ENCODE data around the gene FAM187B.
"Not testable (repeated sequence)": the region's sequence is repeated elsewhere in the genome, so short reads cannot be mapped to it uniquely, and the experiment has no call there.

Gene FAM187B

GRCh38 chr19:35262101-35262761 lies 33.7 kb upstream of the FAM187B start:
- no peak for DNase-seq (ENCODE audit: low read depth)

- DNase-seq (ENCODE audit: low read depth) = no peak
These were observed 33.0 kb upstream of the FAM187B start for GRCh38 chr19:35261356-35262100.

GRCh38 chr19:35260694-35261304 lies 32.3 kb upstream of the FAM187B start:
- DNase-seq (ENCODE audit: low read depth) = no peak

- no peak for DNase-seq (ENCODE audit: low read depth)
These were observed 28.5 kb upstream of the FAM187B start for GRCh38 chr19:35257113-35257461.

GRCh38 chr19:35256566-35256965 lies 28.0 kb upstream of the FAM187B start:
- DNase-seq (ENCODE audit: low read depth) = no peak

- DNase-seq (ENCODE audit: low read depth) = no peak
These were observed 26.1 kb upstream of the FAM187B start for GRCh38 chr19:35254341-35255297.

- no peak for DNase-seq (ENCODE audit: low read depth)
These were observed 25.1 kb upstream of the FAM187B start for GRCh38 chr19:35253316-35254286.

- no peak for DNase-seq (ENCODE audit: low read depth)
These were observed 22.9 kb upstream of the FAM187B start for GRCh38 chr19:35251456-35251855.

- no peak for DNase-seq (ENCODE audit: low read depth)
These were observed 21.5 kb upstream of the FAM187B start for GRCh38 chr19:35249848-35250711.

GRCh38 chr19:35249146-35249847 lies 20.8 kb upstream of the FAM187B start:
- no peak for DNase-seq (ENCODE audit: low read depth)

- DNase-seq (ENCODE audit: low read depth) = peak; percentile 54
These were observed 20.0 kb upstream of the FAM187B start, which contains the start of gene LSR for GRCh38 chr19:35248310-35249145. TSS of gene LSR (plus strand) at chr19:35249002. CDS start at chr19:35249023, 21 bp downstream.

- no peak for DNase-seq (ENCODE audit: low read depth)
These were observed 19.2 kb upstream of the FAM187B start for GRCh38 chr19:35247526-35248309.

GRCh38 chr19:35246466-35247092 lies 18.0 kb upstream of the FAM187B start:
- DNase-seq (ENCODE audit: low read depth) = no peak

GRCh38 chr19:35241417-35241816 lies 12.9 kb upstream of the FAM187B start:
- DNase-seq (ENCODE audit: low read depth) = no peak

- DNase-seq (ENCODE audit: low read depth) = peak; percentile 25
These were observed 11.8 kb upstream of the FAM187B start for GRCh38 chr19:35240327-35240726.

- not testable (repeated sequence) for DNase-seq (ENCODE audit: low read depth)
These were observed 11.1 kb upstream of the FAM187B start for GRCh38 chr19:35239597-35239996.
